PC-9 (cell line): Measurements from ENCODE around the gene LPO.

ENCODE experiments used
- EZH2 ChIP-seq: fragments of 200-600 bp; sonication (generic); IDR thresholded peaks from 2 replicates; pipeline ENCODE4 v1.8.0; 2017; ENCODE audit warnings: antibody characterized with exemption, low read depth
- TF ChIP-seq, protein P1 (sequence below): fragments of 200-600 bp; sonication (generic); conservative IDR thresholded peaks from 2 replicates; pipeline ENCODE4 v1.6.1; 2017; ENCODE audit warnings: mixed run types, antibody characterized with exemption, mild to moderate bottlenecking, moderate library complexity

DNA sequence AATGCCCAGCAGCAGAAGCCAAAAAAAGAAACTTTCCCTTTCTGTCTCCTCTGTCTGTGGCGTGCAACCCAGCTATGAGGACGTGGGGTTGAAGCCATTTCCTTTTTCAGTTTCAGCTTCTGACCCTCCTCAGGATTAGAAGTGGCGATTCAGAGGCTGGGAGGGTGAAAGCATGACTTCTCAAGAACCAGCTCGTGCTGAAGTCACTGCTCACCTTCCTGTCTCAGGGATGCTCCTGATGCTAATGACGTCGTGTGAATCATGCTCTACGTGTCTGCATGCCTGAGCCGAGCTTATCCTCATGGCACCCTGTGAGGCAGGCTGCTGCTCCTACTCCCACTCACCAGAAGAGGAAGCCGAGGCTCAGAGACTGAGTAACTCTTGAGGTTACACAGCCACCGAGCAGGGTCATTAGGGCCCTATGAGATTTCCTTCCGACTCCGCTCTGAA is 5.7 kb upstream of the LPO start:
- TF ChIP-seq, protein P1, sequence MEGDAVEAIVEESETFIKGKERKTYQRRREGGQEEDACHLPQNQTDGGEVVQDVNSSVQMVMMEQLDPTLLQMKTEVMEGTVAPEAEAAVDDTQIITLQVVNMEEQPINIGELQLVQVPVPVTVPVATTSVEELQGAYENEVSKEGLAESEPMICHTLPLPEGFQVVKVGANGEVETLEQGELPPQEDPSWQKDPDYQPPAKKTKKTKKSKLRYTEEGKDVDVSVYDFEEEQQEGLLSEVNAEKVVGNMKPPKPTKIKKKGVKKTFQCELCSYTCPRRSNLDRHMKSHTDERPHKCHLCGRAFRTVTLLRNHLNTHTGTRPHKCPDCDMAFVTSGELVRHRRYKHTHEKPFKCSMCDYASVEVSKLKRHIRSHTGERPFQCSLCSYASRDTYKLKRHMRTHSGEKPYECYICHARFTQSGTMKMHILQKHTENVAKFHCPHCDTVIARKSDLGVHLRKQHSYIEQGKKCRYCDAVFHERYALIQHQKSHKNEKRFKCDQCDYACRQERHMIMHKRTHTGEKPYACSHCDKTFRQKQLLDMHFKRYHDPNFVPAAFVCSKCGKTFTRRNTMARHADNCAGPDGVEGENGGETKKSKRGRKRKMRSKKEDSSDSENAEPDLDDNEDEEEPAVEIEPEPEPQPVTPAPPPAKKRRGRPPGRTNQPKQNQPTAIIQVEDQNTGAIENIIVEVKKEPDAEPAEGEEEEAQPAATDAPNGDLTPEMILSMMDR = no peak
- TF ChIP-seq EZH2 = no peak
